Measurements from ENCODE around the gene SHISAL1. TPM values are rescaled to one million over a fixed set of nuclear protein-coding genes. Genes with fewer than 3 reads are reported as not detected.

Gene SHISAL1
- polyA plus RNA-seq, 3 donors = 1.8 to 2.4 (median 2.3) TPM

DNA sequence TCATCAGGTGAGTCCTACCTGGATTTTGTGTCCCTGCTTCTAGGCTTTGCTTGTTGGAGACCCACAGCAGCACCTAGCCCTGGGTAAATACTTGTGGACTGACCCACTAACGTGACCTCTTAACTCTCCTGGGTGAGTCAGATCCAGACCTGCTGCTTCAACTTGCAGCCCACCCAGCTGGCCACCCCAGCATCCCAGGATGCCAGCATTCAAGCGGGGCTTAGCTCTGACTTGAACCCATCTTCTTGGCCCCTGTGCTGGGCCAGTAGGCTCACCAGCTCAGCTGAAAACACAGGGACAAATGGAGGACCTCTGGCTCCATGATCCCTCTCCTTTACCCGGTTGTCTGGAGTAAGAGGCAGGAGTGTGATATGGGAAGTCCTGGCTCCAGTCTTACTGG is 98.6 kb downstream of the SHISAL1 start:
- no peak for DNase-seq (ENCODE audit: low read depth in 3 of 3, low spot score in 2 of 3)

DNA sequence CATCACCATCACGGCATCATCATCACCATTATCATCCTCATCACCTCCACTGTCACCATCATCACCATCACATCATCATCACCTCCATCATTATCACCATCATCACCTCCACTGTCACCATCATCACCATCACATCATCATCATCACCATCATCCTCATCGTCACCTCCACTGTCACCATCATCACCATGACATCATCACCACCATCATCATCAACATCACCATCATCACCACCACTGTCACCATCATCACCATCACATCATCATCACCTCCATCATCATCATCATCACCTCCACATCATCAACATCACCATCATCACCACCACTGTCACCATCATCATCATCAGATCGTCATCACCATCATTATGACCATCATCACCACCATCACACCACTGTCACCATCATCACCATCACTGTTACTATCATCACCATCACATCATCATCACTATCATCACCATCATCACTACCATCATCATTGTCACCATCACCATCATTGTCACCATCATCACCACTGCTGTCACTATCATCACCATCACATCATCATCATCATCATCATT is 99.2 kb downstream of the SHISAL1 start:
- no peak for DNase-seq (ENCODE audit: low read depth in 3 of 3, low spot score in 2 of 3)

DNA sequence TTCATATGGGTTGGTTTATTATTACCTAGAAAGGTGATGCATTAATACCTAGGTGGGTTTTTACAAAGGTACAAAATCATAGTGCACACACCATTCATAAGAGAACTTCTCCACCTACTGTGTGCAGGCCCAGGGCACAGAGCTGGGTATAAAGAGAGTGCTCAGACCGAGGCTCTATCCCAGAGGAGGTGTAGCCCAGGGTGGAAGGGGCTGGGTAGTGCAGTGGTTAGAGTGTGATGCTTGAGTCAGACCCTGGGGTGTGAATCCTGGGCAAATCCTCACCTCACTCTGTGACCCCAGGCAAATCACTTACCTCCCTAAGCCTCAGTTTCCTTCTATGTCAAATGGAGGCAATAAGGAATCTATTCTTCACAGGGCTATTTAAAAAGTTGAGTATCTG is 99.8 kb downstream of the SHISAL1 start:
- DNase-seq (ENCODE audit: low read depth in 3 of 3, low spot score in 2 of 3) = no peak

DNA sequence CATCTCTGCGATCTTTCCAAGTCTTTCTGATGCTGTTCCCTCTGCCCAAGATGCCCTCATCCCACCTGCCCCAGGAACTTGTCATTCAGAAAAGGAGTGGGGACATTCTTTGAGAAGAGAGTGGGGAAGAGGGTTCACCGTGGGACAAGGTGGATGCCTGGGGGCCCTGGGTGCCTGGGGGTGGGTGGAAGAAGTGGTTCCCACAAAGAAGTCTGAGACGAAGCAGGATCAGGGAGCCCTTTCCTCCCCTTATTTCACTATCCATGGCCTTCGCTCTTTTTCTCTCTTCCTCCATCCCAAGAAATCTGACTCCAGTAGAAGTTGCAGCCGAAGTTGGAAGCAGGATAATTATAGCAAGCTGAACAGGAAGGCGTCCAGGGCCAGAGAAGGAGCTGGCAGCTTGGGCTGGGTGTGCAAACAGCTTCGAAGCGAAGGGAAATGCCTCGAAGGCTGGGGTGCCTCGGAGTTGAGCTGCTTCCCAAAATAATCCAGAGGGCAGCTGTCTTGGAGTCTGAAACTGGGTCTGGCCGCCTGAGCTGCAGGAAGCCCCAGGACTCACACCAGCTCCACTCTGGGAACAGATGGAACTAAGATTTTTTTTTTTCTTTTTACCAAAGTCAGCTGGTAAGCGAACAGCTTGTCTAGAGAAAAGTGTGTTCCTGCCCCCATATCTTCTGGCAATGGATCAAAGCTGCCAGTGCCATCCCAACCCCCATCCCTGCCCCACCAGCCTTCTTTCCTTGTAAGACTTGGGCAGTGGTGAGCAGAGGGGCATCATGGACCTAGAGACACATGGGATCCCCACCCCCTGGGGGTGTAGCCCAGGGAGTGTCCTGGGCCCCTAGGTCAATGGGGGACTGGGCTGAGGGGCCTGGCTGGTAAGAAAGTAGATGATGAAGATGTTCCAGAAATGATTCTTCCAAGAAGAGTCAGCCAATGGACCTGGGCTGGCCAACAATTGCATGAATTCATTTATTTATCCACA is 100.5 kb downstream of the SHISAL1 start:
- DNase-seq (ENCODE audit: low read depth in 3 of 3, low spot score in 2 of 3) = no peak

DNA sequence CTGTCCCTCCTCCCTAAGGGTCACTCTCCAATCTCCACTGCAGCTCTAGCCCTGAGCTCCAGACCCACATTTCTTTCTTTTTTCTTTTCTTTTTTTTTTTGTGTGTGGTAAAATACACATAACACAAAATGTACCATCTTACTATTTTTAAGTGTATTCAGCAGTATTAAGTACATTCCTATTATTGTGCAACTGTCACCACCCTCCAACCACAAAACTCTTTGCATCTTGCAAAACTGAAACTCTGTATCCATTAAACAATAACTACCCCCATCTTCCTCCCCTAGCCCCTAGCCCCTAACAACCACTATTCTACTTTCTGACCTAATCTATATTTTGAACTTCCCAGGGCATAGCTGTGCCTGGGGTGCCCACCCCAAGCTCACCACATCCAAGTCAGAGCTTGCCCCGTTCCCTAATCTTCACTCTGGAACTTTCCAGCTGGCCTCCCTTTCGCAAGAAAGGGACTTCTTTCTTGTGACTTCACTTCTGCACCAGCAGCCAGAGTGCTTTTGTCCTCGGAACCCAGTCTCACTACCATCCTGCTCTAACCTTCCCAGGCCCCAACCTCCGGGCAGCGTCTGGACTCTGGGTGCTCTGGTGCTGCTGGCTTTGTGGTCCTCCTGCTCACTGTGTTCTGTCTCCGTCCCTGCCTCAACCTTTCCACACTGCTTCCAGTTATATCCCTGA is 101.3 kb downstream of the SHISAL1 start:
- no peak for DNase-seq (ENCODE audit: low read depth in 3 of 3, low spot score in 2 of 3)

DNA sequence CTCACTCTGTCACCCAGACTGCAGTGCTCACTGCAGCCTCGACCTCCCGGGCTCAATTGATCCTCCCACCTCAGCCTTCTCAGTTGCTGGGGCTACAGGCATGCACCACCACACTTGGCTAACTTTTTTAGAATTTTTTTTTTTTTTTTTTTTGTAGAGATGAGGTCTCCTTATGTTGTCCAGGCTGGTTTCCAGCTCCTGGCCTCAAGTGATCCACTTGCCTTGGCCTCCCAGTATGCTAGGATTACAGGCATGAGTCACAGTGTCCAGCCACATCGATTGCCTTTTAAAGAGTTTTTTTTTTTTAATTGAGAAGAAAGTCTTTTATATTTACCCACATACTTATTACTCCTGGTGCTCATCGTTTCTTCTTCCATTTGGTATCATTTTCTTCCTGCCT is 102.0 kb downstream of the SHISAL1 start:
- DNase-seq (ENCODE audit: low read depth in 3 of 3, low spot score in 2 of 3) = no peak

DNA sequence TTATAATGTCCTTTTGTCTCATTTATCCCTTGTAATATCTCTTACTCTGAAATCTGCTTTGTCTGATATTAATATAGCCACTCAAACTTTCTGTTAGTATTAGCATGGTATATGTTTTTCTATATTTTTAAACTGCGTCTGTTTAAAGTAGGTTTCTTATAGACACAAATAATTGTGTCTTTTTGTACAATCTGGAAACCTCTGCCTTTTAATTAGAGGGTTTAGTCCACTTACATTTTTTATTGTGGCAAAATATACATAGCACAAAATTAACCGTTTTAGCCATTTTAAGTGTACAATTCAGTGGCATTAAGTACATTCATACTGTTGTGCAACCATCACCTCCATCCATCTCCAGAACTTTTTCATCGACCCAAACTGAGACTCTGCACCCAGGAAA is 103.4 kb downstream of the SHISAL1 start:
- no peak for DNase-seq (ENCODE audit: low read depth in 3 of 3, low spot score in 2 of 3)

DNA sequence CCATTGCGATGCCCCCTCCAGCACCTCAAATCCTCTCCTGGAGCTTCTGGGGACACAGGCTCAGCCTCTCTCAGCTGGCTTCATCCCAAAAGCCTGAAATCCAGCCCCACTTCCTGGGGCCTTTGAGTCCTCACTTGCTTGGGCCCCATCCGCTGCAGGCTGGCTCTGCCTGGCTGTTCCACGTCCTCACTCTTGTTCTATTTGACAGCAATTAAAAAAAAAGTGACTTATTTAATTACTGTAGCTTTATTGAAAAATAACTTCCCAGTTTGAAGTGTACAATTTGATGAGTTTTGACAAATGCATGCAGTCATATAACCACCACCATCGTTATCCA is 104.8 kb downstream of the SHISAL1 start:
- no peak for DNase-seq (ENCODE audit: low read depth in 3 of 3, low spot score in 2 of 3)

DNA sequence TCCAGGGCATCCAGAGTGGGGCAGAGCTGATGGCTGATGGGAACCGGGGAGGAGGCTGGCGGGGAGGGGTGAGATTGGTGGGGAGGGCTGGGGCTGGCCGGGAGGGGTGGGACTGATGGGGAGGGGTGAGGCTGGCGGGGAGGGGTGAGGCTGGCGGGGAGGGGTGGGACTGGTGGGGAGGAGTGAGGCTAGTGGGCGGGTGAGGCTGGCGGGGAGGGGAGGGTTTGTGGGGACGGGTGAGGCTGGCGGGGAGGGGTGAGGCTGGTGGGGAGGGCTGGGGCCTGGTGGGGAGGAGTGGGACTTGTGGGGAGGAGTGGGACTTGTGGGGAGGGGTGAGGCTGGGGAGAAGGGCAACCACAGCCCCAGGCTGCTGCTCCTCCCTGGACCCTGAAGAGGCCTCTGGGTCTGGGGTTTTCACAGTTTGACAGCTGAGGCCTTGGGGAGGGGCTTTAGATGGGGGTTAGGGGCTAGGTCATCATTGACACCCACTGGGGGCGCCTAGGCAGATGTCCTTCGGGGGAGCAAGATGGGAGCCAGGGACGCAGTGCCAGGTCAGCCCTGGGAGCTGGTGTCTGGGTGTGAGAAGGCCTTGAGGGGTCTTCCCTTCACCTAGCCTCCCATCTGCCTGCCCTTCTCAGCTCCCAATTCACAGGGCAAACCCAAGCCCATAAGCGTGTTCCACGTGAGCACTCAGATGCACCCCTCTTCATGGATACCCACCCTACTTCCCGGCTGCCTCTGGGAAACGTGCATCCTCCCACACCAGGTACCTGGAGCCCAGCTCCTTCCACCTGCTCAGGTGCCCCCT is 105.4 kb downstream of the SHISAL1 start:
- DNase-seq (ENCODE audit: low read depth in 3 of 3, low spot score in 2 of 3) = no peak

DNA sequence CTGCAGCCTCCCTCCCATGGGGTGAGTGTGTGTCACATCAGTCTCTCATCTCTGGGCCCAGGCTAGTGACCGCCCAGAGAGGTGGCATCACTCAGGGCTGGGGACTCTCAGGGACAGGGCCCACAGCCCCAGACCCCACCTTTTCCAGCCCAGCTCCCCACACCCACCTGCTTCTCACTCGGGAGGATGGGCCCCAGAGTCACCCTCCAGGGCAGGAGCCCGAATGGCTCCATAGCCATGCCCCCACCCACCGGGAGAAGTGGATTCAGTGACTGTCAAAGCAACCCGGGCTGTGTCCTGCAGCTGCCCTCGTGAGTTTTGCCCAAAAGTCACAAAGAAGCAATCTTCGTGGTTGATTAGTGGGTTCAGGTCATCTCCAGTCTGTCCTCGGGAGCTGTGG is 106.1 kb downstream of the SHISAL1 start:
- no peak for DNase-seq (ENCODE audit: low read depth in 3 of 3, low spot score in 2 of 3)

DNA sequence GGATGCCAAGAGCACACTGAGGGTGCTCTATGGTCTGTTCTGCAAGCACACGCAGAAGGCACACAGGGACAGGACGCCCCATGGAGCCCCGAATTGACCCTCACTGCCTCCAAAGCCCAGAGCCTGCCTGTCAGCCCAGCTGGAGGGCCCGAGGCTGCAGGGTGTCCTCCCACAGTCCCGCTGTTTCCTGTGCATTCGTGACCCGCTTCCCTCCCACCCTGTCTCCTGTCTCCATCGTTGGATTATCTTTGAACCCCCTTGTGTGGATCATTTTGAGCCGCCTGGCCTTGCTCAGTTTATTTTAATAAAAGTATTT is 106.5 kb downstream of the SHISAL1 start:
- DNase-seq (ENCODE audit: low read depth in 3 of 3, low spot score in 2 of 3) = no peak

DNA sequence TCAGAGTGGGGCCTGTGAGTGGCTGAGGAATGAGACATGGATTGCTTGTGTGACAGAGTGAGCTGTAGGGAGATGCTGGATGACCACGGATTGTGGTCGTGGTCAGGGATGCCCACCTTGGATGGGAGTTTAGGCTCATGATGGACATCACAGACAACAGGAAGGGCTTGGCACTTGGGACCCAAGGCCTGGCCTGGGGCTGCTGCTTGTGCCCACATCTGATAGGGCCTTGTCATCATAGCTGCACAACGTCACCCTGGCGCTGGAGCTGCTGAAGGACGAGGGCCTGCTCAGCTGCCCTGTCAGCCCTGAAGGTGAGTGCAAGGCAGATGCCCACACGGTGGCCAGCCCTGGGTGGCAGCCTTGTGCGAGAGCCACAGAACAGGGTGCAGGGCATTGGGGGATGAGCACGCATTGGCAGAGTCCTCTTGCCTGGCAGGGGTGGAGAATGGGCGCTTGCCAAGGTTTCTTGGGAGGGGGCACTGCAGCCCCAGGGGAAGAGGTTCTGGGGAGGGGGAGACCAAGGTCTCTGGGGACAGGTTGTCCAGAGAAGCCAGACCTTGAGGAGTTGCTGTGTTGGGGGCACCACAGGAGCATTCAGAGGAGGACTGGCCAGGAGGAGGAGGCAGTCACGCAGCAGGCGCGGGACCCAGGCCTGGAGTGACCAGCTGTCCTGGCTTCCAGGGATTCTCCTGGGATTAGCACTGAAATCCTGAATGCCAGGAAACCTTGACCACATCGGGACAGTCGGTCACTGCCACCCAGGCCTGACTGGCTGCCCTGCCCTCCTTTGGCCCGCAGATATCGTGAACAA is 107.0 kb downstream of the SHISAL1 start:
- DNase-seq (ENCODE audit: low read depth in 3 of 3, low spot score in 2 of 3) = no peak

DNA sequence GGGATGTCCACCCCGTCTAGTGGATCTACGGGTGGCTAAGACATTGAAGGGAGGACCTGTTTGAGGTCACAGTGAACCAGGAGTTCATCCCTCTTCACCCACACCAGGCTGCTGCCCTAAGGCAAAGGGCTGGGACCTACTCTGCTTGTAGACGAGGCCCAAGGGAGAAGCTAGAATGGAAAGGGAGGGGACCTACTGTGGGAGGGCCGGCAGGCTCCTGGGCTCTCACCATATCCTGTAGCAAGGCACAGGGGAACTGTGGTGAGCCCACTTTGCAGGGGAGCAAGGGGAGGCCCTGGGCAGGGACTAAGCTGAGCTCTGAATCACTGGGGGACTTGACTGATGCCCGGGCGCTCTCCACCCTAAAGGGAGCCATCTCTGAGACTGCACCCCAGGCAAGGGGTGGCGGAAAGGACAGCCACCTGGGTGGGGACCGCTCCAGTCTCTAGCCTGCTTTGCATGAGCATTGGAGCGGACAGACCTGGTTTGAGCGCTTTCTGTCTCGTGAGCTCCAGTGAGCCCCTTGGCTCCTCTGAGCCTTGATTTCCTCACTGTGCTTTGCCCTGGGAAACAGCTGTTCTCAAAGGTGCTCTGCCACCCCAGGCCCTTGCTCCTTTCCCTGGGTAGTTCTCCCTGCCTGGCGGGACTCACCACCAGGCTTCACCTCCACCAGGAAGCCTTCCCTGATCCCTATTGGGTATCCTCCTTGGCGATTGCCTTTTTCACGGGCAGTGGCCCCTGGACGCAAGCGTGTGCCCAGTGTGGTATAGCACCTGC is 107.8 kb downstream of the SHISAL1 start:
- no peak for DNase-seq (ENCODE audit: low read depth in 3 of 3, low spot score in 2 of 3)

DNA sequence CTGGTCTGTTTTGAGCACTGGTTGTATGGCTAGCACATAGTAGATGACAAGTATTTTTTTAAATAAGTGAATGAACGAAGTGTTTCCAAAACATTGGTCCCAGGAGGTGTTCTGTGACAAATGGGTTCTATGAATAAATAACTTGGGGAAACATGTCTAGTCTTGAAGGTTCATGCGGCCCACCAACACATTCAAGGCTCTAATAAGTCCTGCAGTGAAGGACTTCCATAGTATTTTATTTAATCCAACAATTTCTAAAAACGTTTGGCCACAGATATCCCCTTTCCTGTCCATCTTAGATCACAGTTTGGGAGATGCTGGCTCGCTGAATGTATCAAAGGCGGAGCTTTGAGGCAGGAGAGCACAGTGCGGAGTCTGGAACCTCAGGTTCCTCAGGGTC is 109.5 kb downstream of the SHISAL1 start:
- DNase-seq (ENCODE audit: low read depth in 3 of 3, low spot score in 2 of 3) = no peak

DNA sequence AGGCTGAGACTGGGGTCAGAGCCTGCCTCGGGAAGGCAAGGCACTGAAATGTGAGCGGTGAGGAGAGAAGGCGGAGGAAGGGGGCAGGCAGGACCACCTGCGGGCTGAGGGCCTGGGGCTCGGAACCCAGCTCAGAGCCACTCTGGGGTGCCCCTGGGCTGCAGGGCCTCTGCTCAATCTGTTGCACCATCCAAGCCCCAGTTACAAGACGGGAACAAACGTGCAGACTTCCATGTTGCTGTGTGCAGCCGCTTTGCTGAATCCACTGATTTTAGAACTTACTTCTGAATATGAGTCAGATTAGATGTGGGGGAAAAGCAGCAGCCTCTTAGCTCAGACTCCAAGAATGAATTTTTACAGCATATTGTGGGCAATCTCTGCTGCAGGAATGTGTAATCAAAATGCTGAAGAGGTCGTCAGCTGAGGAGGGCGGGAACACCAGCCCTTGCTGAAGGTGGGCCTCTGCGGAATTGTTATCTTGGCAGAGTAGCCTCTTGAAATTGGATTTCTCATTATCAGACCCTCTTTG is 110.4 kb downstream of the SHISAL1 start:
- DNase-seq (ENCODE audit: low read depth in 3 of 3, low spot score in 2 of 3) = no peak

DNA sequence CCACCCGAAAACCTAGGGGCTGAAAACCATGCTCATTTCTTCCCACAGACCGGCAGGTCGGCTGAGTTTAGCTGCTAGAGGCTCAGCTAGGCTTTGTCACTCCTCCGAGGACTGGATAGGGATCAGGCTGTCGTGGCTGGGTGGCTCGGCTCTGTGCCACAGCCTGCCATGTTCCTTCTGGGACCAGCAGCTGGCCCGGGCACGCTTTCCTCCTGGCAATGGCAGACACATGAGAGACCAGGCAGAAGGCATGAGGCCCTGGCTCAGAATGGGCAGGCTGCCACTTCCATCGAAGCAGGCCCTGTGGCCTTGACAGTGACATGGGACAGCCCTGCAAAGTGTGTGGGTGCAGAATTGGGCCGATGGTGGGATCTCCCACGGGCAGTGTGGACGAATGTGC is 111.1 kb downstream of the SHISAL1 start:
- DNase-seq (ENCODE audit: low read depth in 3 of 3, low spot score in 2 of 3) = no peak

DNA sequence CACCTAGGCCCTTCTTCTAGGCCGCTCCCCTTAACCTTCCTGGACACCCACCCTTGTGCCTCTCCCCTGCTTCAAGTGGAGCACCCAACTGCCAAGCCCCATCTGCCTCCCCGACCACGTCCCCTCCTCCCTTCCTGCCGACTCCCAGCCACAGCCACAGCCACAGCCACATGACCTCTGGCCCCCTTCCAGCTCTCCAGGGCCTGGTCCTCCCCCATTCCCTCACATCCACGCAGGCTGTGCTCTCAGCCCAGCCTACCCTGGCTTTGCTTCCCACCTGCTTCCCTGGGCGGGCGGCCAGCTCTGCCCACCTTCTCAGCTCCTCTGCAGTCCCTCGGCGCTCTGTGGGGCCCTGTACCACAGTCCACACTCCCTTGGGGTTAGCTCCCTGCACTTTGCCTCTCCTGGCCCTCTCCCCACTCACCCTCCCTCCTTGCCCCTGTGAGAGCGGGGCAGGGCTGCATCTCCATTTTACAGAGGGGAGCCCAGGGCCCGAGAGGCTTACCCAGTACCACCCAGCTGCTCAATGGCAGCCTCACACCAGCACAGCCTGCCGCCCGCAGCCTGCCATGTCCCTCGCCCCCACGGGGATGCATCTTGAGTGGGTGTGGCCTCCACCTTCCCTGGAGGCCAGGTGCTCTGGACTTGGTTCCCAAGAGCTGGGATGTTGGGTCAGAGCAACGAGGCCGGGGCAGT is 111.7 kb downstream of the SHISAL1 start:
- DNase-seq (ENCODE audit: low read depth in 3 of 3, low spot score in 2 of 3) = no peak

DNA sequence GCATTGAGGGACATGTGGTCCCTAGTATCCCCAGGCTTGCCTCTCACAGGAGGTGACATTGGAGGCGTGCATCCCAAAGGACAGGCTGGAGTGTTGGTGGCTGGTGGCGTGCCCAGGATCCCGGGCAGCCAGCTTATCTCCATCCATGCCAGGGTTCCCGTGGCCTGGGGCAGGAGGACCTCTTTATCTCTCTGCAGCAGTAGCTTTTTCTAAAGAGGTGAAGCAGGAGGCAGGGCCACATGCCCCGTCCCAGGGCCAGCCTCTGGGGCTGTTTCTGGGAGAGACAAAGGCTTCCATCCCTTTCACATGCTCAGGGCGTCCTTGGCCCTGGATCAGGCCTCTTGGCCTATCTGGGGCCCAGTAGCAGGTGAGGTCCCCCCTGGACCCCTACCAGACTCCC is 112.3 kb downstream of the SHISAL1 start:
- no peak for DNase-seq (ENCODE audit: low read depth in 3 of 3, low spot score in 2 of 3)

DNA sequence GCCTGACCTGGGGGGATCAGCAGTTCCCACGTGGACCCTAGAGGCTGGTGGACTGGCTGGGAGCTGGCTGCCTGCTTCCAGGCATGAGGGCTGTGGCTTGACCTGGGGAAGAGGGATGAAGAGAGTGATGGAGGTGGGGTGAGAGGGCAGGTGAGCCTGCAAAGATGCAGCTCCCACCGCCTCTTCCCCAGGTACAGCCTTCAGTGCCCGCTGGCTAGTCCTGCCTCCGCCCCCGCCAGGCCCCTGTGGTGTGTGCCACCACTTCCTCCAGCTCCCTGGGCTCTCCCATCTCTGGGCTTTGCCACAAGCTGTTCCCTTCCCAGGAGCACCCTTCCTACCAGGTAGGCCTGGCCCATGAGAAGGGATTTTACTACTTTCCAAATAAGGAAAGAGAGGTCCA is 112.9 kb downstream of the SHISAL1 start:
- DNase-seq (ENCODE audit: low read depth in 3 of 3, low spot score in 2 of 3) = no peak
